ENCODE measurements around the gene CMSS1. TPM values are rescaled to one million over a fixed set of nuclear protein-coding genes. Genes with fewer than 3 reads are reported as not detected.

The CMSS1 gene
- total RNA-seq, 1 donor from 2014 or later, result 56.3 TPM

GRCh38 chr3:99954914-99955644 lies 137.4 kb downstream of the CMSS1 start:
- DNase-seq (ENCODE audit: low spot score), result no peak
- no peak overlapping the region for H3K4me3 Mint-ChIP-seq
- peaks cover 13% of the 10 kb centered on the region for H3K4me1 Mint-ChIP-seq
- H3F3A ChIP-seq (ENCODE audit: low read depth), result no peaks in the 10 kb centered on the region
- H3K36me3 ChIP-seq, result no peaks in the 10 kb centered on the region
- TF ChIP-seq EZH2phosphoT487 (IDR thresholded peaks at IDR 0.05), result no peak
- no peak for TF ChIP-seq CTCF (IDR thresholded peaks at IDR 0.05)
- H3K27ac ChIP-seq, result no peak overlapping the region
- H3K79me2 ChIP-seq (ENCODE audit: low read depth), result no peaks in the 10 kb centered on the region
- H3K4me1 ChIP-seq, result peaks cover 5% of the 10 kb centered on the region
- H3K9ac ChIP-seq, result no peak overlapping the region
- no peaks in the 10 kb centered on the region for H3K9me3 ChIP-seq (ENCODE audit: low read depth)
- H3K9me3 Mint-ChIP-seq, result no peaks in the 10 kb centered on the region
- no peak overlapping the region for H3K4me3 ChIP-seq
- no peaks in the 10 kb centered on the region for H3K27me3 ChIP-seq
- no peak overlapping the region for H3K4me2 ChIP-seq
- H2AFZ ChIP-seq (replicated peaks), result no peak overlapping the region
- H4K20me1 ChIP-seq (ENCODE audit: low read depth), result no peaks in the 10 kb centered on the region
- no peak overlapping the region for H3K27ac Mint-ChIP-seq
- H3K36me3 Mint-ChIP-seq, result peaks cover 3% of the 10 kb centered on the region
- H3K27me3 Mint-ChIP-seq (ENCODE audit: insufficient read depth, low read depth), result no peaks in the 10 kb centered on the region

- Histone ChIP-seq H3K27me3 (no peaks in the 10 kb centered on the region), H3K4me3 (no peak overlapping the region), H3K4me2 (no peak overlapping the region), H2AFZ (replicated peaks) (no peak overlapping the region), H3K4me1 (peaks cover 5% of the 10 kb centered on the region), H3K27ac (no peak overlapping the region), H3K79me2 (ENCODE audit: low read depth) (no peaks in the 10 kb centered on the region), H4K20me1 (ENCODE audit: low read depth) (no peaks in the 10 kb centered on the region), H3F3A (ENCODE audit: low read depth) (no peaks in the 10 kb centered on the region), H3K9ac (no peak overlapping the region), H3K9me3 (ENCODE audit: low read depth) (no peaks in the 10 kb centered on the region), H3K36me3 (no peaks in the 10 kb centered on the region)
- Mint-ChIP-seq H3K27me3 (ENCODE audit: insufficient read depth, low read depth) (peaks cover under 1% of the 10 kb centered on the region), H3K9me3 (no peaks in the 10 kb centered on the region), H3K4me3 (no peak overlapping the region), H3K36me3 (peaks cover 3% of the 10 kb centered on the region), H3K27ac (no peak overlapping the region), H3K4me1 (peaks cover 13% of the 10 kb centered on the region)
- TF ChIP-seq CTCF (IDR thresholded peaks at IDR 0.05), result no peak
- TF ChIP-seq EZH2phosphoT487 (IDR thresholded peaks at IDR 0.05), result no peak
- TF ChIP-seq EZH2 (IDR thresholded peaks at IDR 0.05), result no peak
- no peak for DNase-seq (ENCODE audit: low spot score)
These were observed 138.3 kb downstream of the CMSS1 start for GRCh38 chr3:99955773-99956562.

GRCh38 chr3:99957151-99957796 lies 139.6 kb downstream of the CMSS1 start:
- H3F3A ChIP-seq (ENCODE audit: low read depth), result no peaks in the 10 kb centered on the region
- H2AFZ ChIP-seq (replicated peaks), result no peak overlapping the region
- Mint-ChIP-seq H3K9me3 (no peaks in the 10 kb centered on the region), H3K27ac (no peak overlapping the region), H3K4me3 (no peak overlapping the region), H3K36me3 (peaks cover 3% of the 10 kb centered on the region), H3K27me3 (ENCODE audit: insufficient read depth, low read depth) (peaks cover 3% of the 10 kb centered on the region), H3K4me1 (peaks cover 12% of the 10 kb centered on the region)
- no peaks in the 10 kb centered on the region for H3K27me3 ChIP-seq
- H3K27ac ChIP-seq, result no peak overlapping the region
- no peaks in the 10 kb centered on the region for H3K36me3 ChIP-seq
- no peaks in the 10 kb centered on the region for H3K79me2 ChIP-seq (ENCODE audit: low read depth)
- H3K9ac ChIP-seq, result no peak overlapping the region
- H3K9me3 ChIP-seq (ENCODE audit: low read depth), result no peaks in the 10 kb centered on the region
- no peak overlapping the region for H3K4me3 ChIP-seq
- no peaks in the 10 kb centered on the region for H4K20me1 ChIP-seq (ENCODE audit: low read depth)
- no peak overlapping the region for H3K4me2 ChIP-seq
- no peak for DNase-seq (ENCODE audit: low spot score)
- no peak for TF ChIP-seq EZH2 (IDR thresholded peaks at IDR 0.05)
- no peak for TF ChIP-seq EZH2phosphoT487 (IDR thresholded peaks at IDR 0.05)
- TF ChIP-seq CTCF (IDR thresholded peaks at IDR 0.05), result no peak
- peaks cover 5% of the 10 kb centered on the region for H3K4me1 ChIP-seq

Data from neural progenitor cell (in vitro differentiated cells).